Neural cell (in vitro differentiated cells): Measurements from ENCODE around the gene CADM4.

Experiments
- CTCF ChIP-seq: fragments of 450-650 bp; IDR thresholded peaks from 2 replicates; pipeline ENCODE4 v1.5.1; 2014; ENCODE audit warnings: antibody characterized with exemption, mild to moderate bottlenecking, moderate library complexity; ENCODE audit not compliant: poor library complexity, severe bottlenecking
- EP300 ChIP-seq: fragments of 450-650 bp; conservative IDR thresholded peaks from 2 replicates; pipeline ENCODE4 v1.6.1; 2014; ENCODE audit warnings: antibody characterized with exemption, mild to moderate bottlenecking, moderate library complexity; ENCODE audit not compliant: poor library complexity, severe bottlenecking
- EZH2 ChIP-seq: fragments of 200-600, 300-800 bp; shearing (Covaris generic), sonication (generic); IDR thresholded peaks from 2 replicates; pipeline ENCODE4 v1.6.1; 2014; ENCODE audit warnings: antibody characterized with exemption, low read length, borderline replicate concordance, mild to moderate bottlenecking; ENCODE audit not compliant: insufficient read depth, poor library complexity, severe bottlenecking
- MXI1 ChIP-seq: fragments of 450-650 bp; conservative IDR thresholded peaks from 2 replicates; pipeline ENCODE4 v1.6.1; 2014; ENCODE audit warnings: antibody characterized with exemption, mild to moderate bottlenecking; ENCODE audit not compliant: poor library complexity, severe bottlenecking
- POLR2AphosphoS5 ChIP-seq: IDR thresholded peaks from 2 replicates; pipeline ENCODE4 v1.6.1; 2012
- RAD21 ChIP-seq: fragments of 450-650 bp; conservative IDR thresholded peaks from 2 replicates; pipeline ENCODE4 v1.6.1; 2014; ENCODE audit warnings: antibody characterized with exemption, mild to moderate bottlenecking, moderate library complexity
- TAF1 ChIP-seq: IDR thresholded peaks from 2 replicates; pipeline ENCODE4 v1.6.1; 2012; ENCODE audit warnings: low read depth

GRCh38 chr19:43589277-43589676, 50.4 kb downstream of the CADM4 start:
- no peak for TF ChIP-seq TAF1
- no peak for TF ChIP-seq CTCF
- TF ChIP-seq POLR2AphosphoS5: no peak
- TF ChIP-seq EP300: no peak
- no peak for TF ChIP-seq RAD21
- no peak for TF ChIP-seq EZH2
- no peak for TF ChIP-seq MXI1
